MM.1S (cell line): ENCODE data around the gene CNTNAP2.

ENCODE experiments used
- CTCF ChIP-seq: fragments of 300-600 bp; sonication (generic); IDR thresholded peaks from 2 replicates; pipeline ENCODE4 v1.5.1; 2016; ENCODE audit warnings: antibody characterized with exemption, low read length, mixed read lengths
- EZH2 ChIP-seq: fragments of 300-600 bp; sonication (generic); optimal IDR thresholded peaks from 2 replicates; pipeline ENCODE3; 2017; ENCODE audit warnings: low read depth, mild to moderate bottlenecking, antibody characterized with exemption, low read length, mixed read lengths
- EZH2phosphoT487 ChIP-seq: fragments of 300-600 bp; sonication (generic); IDR thresholded peaks from 2 replicates; pipeline ENCODE4 v1.6.1; 2018; ENCODE audit warnings: antibody characterized with exemption, low read length

GRCh38 chr7:146731185-146731584 lies 614.6 kb downstream of the CNTNAP2 start:
- TF ChIP-seq CTCF (no peak), EZH2 (no peak), EZH2phosphoT487 (no peak)
